TTC549 (cell line): Measurements from ENCODE around the gene RUFY1.
"Not testable (repeated sequence)": the region's sequence is repeated elsewhere in the genome, so short reads cannot be mapped to it uniquely, and the experiment has no call there.

Experiments used
- FAIRE-seq: peaks from 2 replicates; lab custom pipeline; 2012; peaks lifted over from hg19 to GRCh38; lab: Jason Lieb, UNC

The RUFY1 gene

GRCh38 chr5:179623906-179624741 lies 73.8 kb downstream of the RUFY1 start:
- no peak for FAIRE-seq

- FAIRE-seq = no peak
Observed at GRCh38 chr5:179624841-179625271, 74.5 kb downstream of the RUFY1 start.

GRCh38 chr5:179633501-179634369 lies 83.4 kb downstream of the RUFY1 start:
- not testable (repeated sequence) for FAIRE-seq

GRCh38 chr5:179634370-179635172 lies 84.2 kb downstream of the RUFY1 start:
- not testable (repeated sequence) for FAIRE-seq

- not testable (repeated sequence) for FAIRE-seq
Observed at GRCh38 chr5:179639296-179639695, 88.9 kb downstream of the RUFY1 start.

- not testable (repeated sequence) for FAIRE-seq
Observed at GRCh38 chr5:179641745-179642144, 91.4 kb downstream of the RUFY1 start.

- not testable (repeated sequence) for FAIRE-seq
Observed at GRCh38 chr5:179642626-179643025, 92.3 kb downstream of the RUFY1 start.

- FAIRE-seq = not testable (repeated sequence)
Observed at GRCh38 chr5:179643141-179643920, 93.0 kb downstream of the RUFY1 start.

GRCh38 chr5:179644766-179645165 lies 94.4 kb downstream of the RUFY1 start:
- not testable (repeated sequence) for FAIRE-seq

GRCh38 chr5:179648410-179648809 lies 98.1 kb downstream of the RUFY1 start:
- no peak for FAIRE-seq

GRCh38 chr5:179649166-179649703 lies 98.9 kb downstream of the RUFY1 start:
- not testable (repeated sequence) for FAIRE-seq

- FAIRE-seq = not testable (repeated sequence)
Observed at GRCh38 chr5:179650245-179650644, 99.9 kb downstream of the RUFY1 start.

- FAIRE-seq = not testable (repeated sequence)
Observed at GRCh38 chr5:179653135-179653534, 102.8 kb downstream of the RUFY1 start.

- FAIRE-seq = not testable (repeated sequence)
Observed at GRCh38 chr5:179657302-179658178, 107.2 kb downstream of the RUFY1 start.

GRCh38 chr5:179658179-179658856 lies 108.0 kb downstream of the RUFY1 start:
- FAIRE-seq = not testable (repeated sequence)
